Stimulated activated CD4-positive, alpha-beta T cell treated with anti-CD3 and anti-CD28 coated beads, Interleukin-2, amount 100 ng/mL, for 24 hours (primary cell): Measurements from ENCODE around the gene AFF3.

Experiments used
- DNase-seq, 2 donors: peaks; one replicate each; pipeline ENCODE4 v3.0.0-alpha.2; 2020

AFF3 gene

DNA sequence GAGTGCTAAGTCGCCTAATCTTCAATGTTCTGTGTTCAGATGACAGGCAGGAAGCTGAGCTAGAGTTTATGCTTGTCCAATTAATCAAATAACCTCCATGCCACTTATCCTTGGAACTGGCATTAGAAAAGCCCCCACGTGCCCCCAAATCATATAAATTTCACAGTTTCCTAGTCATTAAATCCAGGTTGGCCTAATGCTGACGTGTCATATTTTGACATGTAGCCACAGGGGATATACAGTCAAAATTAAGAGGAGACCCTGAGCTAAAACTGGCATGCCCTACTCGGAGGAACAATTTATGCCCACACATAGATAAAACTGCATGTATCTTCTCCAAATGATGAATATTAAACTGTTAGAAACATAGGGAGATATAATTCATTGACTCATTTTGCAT is 101.0 kb downstream of the AFF3 start:
- no peak for DNase-seq

DNA sequence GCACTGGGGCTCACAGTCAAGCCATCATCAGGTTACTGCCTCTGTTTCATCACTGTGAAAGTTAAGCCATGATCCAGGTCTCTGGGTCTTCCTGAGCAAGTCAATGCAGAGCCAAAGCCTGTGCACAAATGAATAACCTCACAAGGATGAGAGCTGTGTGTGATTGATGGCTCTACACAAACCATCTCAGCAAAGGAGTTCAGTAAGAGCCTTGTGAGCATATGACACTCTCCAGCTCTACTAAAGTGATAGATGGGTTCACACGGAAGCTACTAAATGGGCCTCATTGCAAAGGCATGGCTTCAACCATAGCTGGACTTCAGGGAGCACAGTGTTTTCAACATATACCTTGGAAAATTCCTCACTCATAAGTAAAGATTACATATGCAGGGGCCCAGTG is 101.5 kb downstream of the AFF3 start:
- DNase-seq: no peak

DNA sequence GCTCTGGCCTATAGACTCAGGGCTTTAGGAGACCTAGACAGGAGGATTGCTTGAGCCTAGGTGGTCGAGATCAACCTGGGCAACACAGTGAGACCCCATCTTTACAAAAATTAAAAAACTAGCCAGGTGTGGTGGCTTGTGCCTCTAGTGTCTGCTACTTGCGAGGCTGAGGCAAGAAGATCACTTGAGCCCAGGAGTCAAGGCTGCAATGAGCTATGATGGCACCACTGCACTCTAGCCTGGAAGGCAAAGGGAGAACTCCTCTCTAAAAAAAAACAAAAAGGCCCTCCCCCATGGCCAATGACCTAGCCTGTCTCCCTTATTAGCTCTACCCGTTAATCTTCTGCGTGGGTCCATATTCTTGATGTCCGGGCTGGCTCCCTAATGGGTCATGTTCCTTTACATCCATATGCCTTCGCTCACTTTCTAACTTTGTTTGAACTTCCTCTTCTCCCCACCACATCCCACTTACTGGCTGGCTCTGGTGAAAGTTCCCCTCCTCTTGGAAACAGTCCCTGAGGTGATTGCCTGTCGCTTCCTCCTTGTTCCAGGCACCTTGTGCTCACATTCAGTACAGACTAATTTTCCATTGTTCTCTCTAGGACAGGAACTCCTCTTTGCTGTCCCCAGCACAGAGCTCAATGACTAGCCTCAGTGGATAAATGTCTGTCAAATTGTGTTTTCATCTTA is 103.0 kb downstream of the AFF3 start:
- no peak for DNase-seq

DNA sequence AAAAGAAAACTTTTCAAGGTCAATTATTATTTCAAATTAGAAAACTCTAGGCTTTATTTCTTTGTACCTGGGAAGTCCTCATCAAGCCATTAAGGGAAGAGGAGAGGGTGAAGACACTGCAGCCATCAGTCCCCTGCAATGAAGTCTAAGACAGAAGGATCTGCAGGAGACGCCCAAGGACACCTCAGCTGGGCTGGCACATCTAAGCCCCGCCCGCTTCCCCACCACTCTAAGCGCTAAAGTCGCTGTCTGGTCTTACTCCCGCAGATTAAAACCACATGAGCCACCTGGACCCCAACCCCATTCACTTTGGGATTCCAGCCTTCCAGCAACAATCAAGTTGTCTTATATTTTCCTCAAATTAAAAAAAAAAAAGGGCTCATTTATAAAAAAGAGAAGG is 104.4 kb downstream of the AFF3 start:
- peak in 1 of 2 donors; percentile 9 for DNase-seq

DNA sequence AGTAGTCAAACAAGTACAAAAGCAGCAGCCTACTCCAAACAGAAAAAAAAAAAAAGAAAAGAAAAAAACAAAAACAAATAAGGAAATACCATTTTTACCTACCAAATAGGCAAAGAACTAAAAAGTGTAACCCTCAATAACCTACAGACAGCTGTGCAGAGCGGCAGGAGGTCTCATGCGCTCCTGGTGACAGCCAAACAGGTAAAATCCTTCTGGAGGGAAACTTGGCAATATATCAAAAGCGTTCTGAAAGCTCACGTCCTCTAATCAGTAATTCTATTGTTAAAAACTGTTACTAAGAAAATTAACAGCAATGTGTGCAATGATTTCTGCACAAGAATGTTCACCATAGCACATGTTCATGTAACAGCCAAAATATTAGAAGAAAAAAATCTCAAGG is 105.6 kb downstream of the AFF3 start:
- DNase-seq: no peak

DNA sequence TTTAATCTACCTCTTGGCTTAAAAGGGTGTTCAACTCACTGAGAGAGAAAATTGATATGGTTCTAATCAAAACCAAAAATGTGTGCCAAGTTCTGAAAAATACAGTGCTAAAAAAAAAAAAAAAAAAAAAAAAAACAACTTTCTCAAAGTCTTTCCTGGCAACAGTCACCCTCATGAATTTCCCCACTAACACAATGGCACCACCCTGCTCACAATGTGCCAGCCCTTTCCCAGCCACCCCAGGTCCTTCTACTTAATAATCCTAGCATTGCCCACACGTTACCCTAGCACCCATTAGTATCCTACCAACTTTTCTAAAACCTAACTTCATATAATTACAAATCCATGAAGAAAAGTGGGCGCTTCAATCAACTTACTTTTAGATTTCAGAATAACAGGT is 106.4 kb downstream of the AFF3 start:
- DNase-seq: no peak

DNA sequence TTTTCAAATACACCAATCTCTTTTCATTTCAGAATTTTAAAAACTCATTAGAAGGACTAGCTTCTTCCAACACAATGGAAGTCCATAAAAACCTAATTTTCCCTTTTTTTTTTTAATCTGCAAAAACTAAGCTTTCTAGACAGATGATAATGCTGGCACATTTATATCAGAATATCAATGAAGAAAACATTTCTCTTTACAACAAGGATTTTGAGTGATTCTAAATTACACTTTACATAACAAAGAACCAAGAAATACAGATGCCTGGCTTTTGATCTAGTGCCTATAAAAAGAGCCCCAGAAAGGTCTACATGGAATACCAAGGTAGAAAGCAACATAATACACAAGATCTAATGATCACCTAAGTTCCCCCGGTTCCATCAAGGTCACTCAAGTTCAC is 108.0 kb downstream of the AFF3 start:
- DNase-seq: no peak

DNA sequence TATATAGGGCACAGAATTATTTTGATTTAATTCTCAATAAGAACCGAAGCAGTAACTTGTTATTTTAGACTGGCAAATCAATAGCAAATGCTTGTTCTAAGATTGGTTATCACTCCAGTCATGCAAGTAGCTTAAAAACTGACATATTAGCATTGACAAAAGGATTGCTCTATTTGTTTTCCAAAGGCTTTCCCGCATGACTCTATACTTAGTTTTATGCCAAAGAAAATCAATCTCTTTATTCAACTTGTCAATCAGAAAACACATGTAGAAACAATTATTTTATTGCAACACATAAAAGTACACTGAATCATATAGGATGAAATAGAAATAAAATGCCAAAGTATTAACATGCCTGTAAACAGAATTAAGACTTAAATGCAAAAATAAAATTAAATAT is 108.4 kb downstream of the AFF3 start:
- DNase-seq: no peak

DNA sequence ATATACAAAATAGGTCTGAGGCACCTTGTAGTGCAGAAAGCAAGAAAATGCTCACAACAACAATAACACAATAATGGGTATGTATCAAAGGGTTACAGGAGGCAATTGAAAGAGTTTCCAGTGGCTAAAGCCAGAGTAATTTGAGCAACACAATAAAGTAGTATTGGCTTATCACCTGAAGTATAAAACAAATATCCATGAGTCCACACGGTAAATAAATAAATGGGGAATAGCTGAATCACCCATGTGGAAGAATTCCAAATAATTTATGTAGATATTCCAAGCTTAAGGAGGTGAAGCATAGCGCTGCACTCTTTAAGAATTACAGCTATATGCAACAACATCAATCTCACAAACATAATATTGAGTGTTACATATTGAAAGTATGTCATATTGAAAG is 110.8 kb downstream of the AFF3 start:
- no peak for DNase-seq

DNA sequence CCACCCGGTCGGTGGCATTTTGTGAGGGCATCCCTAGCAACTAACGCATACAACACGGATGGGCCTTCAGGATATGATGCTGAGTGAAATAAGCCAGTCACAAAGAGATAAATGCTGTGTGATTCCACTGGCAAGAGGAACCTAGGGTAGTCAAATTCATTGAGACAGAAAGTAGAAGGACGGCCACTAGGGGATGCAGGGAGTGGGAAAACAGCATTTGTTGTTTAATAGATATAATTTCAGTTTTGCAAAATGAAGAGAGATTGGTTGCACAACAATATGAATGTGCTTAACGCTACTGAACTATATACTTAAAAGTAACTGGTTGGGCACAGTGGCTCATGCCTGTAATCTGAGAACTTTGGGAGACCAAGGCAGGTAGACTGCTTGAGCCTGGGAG is 112.9 kb downstream of the AFF3 start:
- no peak for DNase-seq

DNA sequence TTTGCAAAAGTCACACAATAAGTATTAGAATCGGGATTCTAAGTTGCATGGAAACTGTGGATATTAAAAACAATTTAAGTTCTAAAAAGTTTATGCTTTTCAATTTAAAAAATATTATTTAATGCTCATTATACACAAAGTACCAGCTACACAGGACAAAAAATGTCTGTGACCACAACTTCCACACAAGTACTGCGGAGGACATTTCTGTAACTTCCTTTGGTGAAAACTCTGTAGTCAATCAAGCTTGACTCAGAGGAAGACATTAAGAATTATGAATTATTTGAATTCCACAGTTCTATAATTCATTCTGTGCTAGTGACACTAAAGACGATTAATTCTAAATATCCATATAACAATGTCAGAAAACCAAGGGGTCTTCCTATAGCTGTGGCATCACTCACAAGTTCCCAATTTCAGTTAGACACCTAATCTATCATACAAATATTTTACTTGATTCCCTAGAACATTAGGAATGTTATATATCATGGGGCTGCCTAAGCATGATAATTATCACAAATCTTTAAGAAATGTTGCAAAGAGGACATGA is 120.5 kb downstream of the AFF3 start:
- DNase-seq: no peak

DNA sequence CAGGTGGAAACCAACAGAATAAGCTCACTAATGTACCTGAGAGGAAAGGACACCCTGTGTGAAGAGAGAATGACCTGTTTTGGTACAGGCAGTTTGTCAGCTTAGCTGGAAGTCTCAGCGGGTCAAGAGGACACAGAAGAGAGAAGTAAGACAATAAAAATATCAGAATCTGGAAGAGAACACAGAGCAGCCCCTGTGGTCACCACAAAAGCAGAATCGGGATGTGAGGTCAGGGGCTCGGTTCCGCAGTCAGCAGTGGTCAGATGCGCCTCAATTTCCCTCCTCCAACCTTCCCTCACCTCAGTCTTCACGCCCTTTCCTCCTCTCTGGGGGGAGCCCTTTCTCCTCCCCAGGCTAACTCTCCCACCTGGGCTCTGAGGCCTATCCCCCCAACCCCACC is 122.9 kb downstream of the AFF3 start:
- DNase-seq: no peak

DNA sequence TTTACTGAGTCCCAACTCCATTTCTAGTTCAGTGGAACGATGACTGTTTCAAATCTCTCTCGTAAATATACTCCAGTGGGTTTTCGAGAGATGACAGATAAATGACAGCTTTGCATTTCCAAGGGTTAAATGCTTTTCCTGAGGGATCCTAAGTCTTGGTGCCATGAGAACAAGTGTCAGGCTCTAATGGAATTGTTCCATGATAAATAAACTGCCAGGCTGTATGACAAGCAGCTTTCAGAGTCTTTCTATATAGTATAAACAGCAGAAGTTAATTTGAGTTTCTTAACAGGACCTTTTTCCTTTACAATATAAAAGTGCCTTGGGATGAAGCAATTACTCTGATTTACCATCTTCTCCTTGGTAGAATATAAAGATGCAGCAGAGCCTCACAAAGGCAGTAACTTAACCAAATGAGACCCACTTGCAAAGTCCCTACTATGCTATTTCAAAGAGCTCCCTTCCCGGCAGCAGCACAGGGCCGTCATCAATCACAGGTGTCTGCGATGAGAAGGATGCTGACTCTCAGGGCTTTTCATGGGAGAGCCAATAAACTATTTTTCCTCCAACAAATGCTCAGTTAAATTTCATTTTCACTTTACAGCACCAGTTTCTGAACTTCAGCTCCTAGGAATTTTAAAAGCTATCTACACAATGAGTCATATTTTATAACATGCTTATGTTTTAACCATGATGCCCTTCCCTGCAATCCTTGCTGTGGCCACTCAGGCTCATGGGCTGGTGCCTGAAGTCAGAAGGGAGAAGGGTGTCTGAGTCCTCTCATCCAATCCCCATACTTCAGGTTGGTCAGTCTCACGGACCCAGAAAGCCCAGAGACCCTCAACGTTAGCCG is 123.8 kb downstream of the AFF3 start:
- no peak for DNase-seq

DNA sequence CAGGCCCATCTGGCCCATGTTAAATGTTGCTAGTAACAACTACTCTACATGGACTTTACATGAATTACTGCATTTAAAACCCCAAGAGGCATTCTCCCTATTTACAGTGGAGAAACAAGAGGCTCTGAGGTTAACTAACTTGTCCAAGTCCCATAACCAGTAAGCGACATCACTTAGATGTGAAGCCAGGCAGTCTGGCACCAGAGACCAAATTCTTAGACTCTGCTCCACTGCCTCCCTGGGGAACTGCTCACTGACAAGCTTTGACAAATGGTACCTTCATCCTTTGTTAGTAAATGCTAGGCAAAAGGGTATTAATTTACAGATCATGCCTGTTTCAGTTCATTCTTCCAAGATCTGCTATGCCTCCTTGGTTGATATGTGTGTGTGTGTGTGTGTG is 124.8 kb downstream of the AFF3 start:
- no peak for DNase-seq

DNA sequence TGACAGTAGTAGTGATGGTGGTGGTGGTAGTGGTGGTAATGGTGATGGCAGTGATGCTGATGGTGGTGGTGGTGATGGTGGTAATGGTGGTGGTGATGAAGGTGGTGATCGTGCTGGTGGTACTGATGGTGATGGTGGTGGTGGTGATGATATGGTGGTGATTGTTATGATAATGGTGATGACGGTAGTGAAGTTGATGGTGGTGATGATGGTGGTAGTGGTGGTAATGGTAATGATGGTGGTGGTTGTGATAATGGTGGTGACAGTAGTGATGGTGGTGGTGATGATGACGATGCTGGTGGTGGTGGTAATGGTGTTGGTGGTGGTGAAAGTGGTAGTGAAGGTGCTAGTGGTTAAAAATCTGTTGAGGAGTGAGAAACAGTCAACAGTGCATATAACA is 125.6 kb downstream of the AFF3 start:
- no peak for DNase-seq

DNA sequence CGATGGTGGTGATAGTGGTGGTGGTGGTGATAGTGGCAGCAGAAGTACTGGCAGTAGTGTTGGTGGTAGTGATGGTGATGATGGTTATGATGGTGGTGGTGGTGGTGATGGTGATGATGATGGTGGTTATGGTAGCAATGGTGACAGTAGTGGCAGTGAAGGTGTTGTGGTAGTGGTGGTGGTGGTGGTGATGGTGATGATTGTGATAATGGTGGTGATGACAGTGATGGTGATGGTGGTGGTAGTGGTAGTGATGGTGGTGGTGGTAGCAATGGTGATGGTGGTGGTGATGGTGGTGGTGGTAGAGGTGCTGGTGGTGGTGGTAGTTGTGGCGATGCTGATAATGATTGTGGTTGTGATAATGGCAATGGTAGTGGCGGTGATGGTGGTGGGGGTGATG is 126.5 kb downstream of the AFF3 start:
- no peak for DNase-seq

DNA sequence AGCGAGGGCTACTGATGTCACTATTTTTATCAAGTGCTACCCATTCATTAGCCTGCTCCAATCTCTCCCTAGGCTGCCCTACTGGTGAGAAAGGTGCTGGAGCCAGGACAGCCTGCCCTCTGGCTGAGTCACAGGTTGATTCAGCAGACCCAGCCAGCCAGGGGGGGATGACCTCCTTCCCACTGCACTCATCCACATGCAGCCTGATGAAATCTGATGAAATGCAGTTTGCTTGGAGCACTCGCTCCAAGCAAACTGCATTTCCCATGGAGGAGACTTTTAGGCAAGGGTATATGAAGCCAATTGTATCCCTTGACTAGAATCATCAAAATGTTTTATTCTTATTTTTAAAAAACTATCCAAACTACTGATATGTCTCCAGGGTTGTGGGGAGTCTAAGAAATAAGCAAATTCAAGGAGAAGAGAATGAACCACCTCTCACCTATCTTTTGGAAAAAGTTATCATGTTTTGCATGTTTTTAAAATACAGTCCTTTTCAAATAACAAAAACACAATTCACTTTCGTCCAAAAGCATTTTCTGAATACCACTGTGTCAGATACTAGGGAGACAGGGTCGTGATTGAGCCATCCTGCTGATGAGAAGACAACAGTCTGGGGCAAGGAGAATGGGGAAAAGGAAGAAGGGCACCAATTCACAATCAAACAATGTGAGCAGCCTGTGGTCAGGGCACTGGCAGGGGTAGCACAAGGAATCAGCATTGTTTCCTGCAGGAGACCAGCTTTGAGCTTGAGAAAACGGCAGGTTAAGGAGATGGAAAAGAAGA is 128.3 kb downstream of the AFF3 start:
- DNase-seq: no peak

DNA sequence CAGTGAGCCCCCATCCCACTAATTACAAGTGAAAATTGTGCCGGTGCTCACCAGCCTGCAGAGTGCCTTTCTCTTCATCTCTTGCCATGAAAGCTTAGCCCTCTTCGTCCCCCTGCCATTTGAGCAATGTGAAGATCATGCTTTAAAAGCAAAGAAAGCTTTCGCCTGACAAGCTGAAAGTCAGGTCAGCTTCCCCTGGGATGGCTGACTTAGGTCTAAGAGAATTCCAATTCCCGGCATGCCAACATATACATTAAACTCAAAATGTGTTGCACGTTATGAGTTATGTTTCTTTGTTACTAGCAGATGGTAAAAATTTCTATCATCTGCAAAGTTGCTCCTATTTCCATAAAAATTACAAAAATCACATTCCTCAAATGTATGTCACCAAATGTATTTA is 129.8 kb downstream of the AFF3 start:
- DNase-seq: no peak

DNA sequence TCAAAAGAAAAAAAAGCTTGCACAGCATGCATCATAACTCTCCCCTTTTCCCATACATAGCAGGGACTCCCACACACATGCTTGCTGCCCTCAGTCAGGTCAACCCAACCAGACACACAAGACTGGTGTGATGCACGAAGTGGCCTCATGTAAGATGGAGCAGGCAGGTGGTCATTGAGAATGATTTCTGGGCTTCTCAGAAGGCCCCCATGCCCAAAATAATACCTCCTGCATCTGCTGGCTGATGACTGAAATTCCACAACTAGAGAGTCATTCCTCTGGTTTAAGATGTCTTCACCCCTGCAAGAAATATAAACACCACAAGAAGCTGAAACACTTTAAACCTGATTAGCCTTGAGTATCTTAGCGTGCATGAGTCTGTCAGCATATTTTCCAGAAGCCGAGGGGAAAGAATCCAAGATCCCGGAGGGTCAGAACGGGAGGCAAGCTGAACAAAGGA is 131.1 kb downstream of the AFF3 start:
- no peak for DNase-seq

DNA sequence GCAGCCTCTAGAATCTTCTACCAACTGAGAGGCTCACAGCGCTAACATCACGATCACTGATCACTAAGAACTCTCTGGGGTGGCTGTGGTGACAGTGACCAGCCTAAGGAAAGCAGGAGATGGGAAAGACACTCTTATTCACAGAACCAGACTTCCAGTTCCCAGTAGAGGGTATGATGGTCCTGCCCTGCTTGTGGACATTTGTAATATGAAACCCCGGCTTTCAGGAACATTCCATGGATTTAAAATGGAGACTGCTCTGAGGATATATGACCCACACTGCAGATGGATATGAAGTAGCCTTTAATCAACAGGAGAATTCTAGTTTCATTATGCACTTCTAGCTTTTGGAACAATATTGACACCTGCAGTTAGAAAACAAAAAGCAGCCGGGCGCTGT is 131.8 kb downstream of the AFF3 start:
- DNase-seq: no peak

DNA sequence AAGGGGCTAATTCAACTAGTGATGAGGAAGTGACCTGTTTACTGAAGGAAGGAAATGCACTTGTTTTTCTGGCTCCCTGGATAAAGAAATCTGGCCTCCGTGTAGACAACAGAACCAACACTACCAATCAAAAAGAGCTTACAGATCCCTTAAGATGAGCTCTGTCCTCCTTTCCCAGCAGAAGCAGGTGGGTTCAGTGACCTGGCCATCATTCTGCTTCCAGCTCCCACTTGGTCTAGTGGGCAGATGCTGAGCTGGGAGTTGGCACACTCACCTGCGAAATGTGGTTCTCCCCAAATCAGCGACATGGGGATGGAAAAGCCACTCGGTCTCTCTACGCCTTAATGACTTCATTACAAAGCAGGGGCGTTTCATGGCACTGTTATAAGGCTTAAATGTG is 132.6 kb downstream of the AFF3 start:
- no peak for DNase-seq

DNA sequence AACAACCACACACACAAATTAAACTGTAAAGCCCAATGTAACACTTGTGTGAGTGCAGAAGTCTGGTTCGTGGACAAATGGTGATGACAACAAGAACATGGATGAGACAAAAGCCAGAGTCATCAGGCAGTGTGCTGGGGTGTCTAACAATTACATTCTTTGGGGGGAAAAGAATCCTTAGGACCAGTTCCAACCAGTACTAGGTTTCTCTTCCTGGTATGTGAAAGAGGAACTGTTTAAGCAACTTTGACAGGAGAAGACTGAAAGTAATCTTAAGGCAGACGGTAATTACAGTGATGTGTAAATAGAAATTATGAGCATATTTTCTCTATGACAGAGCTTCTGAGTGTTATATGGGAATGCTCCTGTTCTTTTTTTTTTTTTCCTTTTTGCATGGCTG is 133.4 kb downstream of the AFF3 start:
- no peak for DNase-seq

DNA sequence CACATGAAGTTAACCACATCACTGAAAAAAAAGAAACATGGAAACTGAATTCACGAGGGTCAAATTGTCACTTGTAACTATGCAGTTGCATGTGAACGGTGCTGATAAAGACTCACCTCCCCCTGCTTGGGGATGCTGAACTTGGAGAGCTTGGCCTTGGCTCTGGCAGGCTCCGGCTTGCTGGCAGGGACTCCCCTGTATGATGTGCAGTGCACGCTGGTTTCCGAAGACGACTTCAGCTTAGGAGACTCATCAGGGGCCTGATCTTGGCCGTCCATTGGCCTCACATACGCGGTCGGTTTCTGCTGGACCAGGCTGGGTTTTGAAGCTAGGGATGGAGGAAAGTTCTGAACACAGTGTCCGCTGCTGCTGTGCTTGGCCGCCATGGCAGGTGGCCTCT is 135.9 kb downstream of the AFF3 start:
- no peak for DNase-seq
